GM10248 (cell line): ENCODE results near the gene ZNHIT1.

Source experiments
- CTCF ChIA-PET: fragments of 300-600 bp; sonication (Branson Sonifier 250); formaldehyde crosslinking; extraction: SDS; loops from one replicate; lab custom pipeline; 2021; ENCODE audit warnings: antibody characterized with exemption; lab: Yijun Ruan, JAX
- POLR2A ChIA-PET: fragments of 350-650 bp; sonication (Branson Sonifier 250); formaldehyde crosslinking; extraction: SDS; loops from one replicate; lab custom pipeline; 2020; ENCODE audit warnings: antibody characterized with exemption; lab: Yijun Ruan, JAX
- DNase-seq: peaks from one replicate; pipeline ENCODE4 v3.0.0; 2012; ENCODE audit errors: extremely low spot score
- CTCF ChIP-seq: IDR thresholded peaks from 2 replicates; pipeline ENCODE4 v1.5.1; 2012; ENCODE audit warnings: mild to moderate bottlenecking, low read depth; ENCODE audit errors: extremely low read depth, missing control alignments, control extremely low read depth

Gene ZNHIT1

GRCh38 chr7:101217388-101218235, at the start of gene ZNHIT1, which contains the start of gene PLOD3:
TSS of gene ZNHIT1 (plus strand) at chr7:101218165. CDS start at chr7:101218196, 31 bp downstream.
TSS of gene PLOD3 (minus strand) at chr7:101217581. CDS start at chr7:101217274, 307 bp downstream.
- TF ChIP-seq CTCF = peak; percentile 15
- ChIA-PET CTCF (interaction anchor here (1.1 to 5.7 kb wide), 18 partner anchors 8 to 84 kb away, joined by 3 to 68 read pairs (median 4); partner anchors contain the start of gene FIS1), POLR2A (interaction anchor here (0.5 to 1.5 kb wide), 5 partner anchors 9 to 343 kb away, joined by 3 to 6 read pairs (median 3); partner anchors contain the start of genes CLDN15 and SRRT)
- peak; percentile 99 for DNase-seq

GRCh38 chr7:101168412-101169049, 49.4 kb upstream of the ZNHIT1 start:
- CTCF ChIA-PET = interaction anchor here (0.6 to 1.6 kb wide), 5 partner anchors 11 to 27 kb away, joined by 3 to 14 read pairs (median 4); no protein-coding TSS in a partner anchor
- no peak for TF ChIP-seq CTCF
- POLR2A ChIA-PET = no interaction called here
- no peak for DNase-seq

GRCh38 chr7:101169110-101169837, 48.7 kb upstream of the ZNHIT1 start:
- ChIA-PET POLR2A (no interaction called here), CTCF (interaction anchor here (1.2 to 3.1 kb wide), 7 partner anchors 11 to 28 kb away, joined by 3 to 27 read pairs (median 13); no protein-coding TSS in a partner anchor)
- no peak for DNase-seq
- TF ChIP-seq CTCF = no peak

GRCh38 chr7:101169838-101170551, 48.0 kb upstream of the ZNHIT1 start:
- CTCF ChIA-PET = interaction anchor here (0.9 to 3.1 kb wide), 8 partner anchors 12 to 93 kb away, joined by 3 to 27 read pairs (median 6); no protein-coding TSS in a partner anchor
- DNase-seq = peak; percentile 81
- POLR2A ChIA-PET = no interaction called here
- peak; percentile 93 for TF ChIP-seq CTCF

- no peak for DNase-seq
- no peak for TF ChIP-seq CTCF
- POLR2A ChIA-PET = no interaction called here
- CTCF ChIA-PET = interaction anchor here (0.9 to 3.1 kb wide), 8 partner anchors 12 to 94 kb away, joined by 3 to 27 read pairs (median 6); no protein-coding TSS in a partner anchor
Measured at GRCh38 chr7:101170617-101171441, 47.1 kb upstream of the ZNHIT1 start.
